ENCODE results near the gene PSEN2.

The PSEN2 gene

DNA sequence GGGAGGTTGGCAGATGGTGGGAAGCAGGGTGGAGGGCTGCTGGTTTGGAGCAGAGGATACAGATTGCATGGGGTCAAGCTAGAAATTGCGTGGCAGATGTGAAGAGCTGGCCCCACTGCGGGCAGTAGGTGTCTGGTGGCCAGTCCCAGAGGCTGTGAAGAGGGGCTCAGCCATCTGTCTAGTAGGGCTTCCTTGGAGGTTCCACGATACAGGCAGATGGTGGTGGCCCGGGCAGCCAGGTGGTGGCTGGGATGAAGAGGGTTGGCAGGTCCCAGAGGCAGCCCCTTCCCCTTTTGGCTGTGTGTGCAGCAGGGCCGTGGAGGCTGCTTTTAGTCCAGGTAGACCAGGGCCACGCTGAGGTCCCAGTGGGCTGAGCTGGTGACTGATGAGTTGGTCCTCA lies 16.6 kb downstream of the PSEN2 start:
- DNase-seq, result no peak

DNA sequence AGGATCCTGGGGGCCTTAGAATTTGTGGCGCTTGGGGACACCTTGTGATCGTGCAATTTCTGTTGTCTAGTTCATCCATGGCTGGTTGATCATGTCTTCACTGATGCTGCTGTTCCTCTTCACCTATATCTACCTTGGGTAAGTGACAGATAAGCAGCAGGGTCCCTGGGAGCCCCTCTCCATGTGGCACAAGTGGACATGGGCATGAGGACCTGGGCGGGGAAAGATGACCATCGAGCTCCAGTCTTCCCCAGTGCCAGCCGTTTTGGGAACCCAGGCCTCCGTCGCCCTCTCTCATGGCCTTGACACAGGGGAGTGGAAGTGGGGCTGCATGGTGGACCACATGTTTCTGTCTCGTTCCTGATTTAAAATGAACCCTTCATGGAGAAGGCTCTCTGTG lies 17.6 kb downstream of the PSEN2 start:
- DNase-seq, result no peak

DNA sequence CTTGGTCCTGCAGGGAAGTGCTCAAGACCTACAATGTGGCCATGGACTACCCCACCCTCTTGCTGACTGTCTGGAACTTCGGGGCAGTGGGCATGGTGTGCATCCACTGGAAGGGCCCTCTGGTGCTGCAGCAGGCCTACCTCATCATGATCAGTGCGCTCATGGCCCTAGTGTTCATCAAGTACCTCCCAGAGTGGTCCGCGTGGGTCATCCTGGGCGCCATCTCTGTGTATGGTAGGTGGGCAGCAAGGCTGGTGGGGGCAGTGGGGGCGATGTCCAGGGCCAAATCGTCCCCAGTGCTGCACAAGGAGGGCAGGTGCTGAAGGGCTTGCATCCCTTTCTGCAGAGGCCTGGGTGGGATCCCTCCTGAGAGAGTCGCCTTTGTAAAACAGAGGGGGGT lies 18.4 kb downstream of the PSEN2 start:
- no peak for DNase-seq

DNA sequence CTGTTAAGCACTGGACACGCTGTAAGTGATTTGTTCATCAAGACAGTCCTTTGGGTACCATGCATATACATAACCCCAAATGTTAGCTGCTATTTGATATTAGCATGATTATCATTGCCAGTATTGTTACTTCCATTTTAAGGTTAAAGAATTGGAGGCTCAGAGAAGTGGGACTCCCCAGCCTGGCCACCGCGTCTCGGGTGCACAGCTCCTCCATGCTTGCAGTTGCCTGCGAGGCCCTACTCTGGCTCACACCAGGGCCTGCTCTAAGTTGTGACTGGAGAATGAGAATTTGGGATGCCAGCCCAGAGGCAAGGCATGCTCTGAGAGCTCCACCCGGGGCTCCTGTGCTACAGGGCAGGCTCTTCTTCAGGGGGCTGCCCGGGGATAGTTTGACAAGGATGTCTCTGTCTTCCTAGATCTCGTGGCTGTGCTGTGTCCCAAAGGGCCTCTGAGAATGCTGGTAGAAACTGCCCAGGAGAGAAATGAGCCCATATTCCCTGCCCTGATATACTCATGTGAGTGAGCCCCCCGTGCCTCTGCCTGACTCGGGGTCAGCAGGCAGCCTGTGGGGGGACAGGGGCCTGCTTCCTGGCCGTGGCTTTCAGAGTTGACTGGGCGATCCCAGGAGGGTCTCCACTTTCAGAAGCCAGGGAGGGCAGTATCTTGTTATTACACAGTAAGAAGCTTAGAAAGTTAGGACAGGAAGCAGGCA lies 19.4 kb downstream of the PSEN2 start:
- no peak for DNase-seq

DNA sequence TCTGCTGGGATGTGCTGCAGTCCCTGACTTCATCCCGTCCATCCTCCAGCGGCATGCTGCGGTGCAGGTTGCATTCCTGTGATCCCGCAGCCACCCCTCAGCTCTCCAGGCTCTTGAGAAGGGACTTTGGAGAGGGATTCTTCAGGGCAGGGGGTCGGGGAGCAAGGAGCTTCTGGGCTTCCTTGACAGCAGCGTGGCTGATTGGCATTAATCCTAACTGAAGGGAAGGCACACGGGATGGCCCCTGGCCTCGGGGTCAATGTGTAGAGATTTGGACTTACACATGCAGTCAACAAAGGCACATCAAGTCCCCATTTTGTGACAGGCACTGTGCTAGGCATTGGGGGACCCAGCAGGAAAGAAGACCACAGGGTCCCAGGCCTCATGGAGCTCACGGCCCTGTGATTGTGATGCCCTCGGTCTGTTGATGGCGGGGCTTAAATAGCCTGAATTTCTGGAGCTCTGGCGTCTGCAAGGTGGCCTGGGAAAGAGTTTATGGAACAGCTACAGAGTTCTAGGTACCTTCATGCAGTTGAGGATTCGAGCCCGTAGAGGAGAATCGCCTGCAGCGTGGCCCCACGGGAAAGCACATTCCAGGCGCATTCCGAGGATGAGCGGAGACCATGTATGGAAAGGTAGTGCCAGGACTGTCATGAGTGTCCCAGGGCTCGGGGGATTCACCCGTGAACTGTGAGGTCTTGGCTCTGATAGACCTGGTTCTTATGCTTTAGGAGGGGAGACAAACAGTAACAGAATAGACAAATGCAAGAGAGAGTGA lies 20.1 kb downstream of the PSEN2 start:
- no peak for DNase-seq

DNA sequence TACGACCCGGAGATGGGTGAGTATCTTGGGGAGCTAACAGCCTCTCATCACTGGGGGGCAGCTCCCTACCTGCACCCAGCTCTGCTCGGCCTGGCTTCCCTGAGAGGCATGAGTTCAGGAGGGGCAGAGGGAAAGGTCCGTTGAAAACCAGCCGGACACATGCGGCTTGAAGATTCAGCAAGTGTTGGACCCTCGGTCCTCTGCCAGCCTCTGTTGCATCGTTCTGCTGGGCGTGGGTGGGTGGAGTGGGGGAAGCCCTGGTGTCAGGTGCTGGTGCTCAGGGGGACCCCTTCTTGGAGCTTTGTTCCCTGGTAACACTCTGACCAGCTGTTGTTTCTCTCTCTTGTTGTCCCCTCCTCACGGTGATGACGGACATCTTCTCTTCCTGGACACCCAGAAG lies 20.9 kb downstream of the PSEN2 start:
- no peak for DNase-seq

DNA sequence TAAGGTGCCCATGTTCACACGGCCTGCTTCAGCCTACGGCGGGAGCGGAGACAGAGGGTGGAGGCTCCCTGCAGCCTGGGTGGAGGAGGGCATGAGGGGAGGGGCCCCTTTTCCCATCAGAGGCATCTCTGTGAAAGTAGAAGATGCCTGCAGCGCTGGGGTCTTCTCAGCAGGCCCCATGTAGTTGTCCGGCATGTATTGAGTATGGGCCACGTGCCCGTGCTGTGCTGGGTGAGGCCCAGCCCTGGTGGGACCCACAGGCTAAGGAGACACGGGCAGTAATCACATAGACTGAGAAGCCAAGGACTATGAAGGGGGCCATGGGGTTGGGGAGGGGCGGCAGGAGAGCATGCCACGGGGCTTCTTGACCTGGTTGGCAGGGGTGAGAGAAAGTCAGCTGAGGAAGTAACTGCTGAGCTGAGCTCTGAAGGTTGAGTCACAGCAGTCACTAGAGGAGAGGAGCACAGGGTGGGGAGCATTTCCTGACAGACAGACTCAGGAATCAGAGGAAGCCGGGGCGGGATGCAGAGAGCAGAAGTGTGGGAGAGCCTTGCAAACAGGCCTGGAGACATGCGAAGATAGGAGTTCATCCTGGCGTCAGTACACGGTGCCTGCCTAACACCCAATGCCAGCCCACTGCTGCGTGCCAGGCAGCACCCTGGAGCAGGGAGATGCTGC lies 21.6 kb downstream of the PSEN2 start:
- no peak for DNase-seq

DNA sequence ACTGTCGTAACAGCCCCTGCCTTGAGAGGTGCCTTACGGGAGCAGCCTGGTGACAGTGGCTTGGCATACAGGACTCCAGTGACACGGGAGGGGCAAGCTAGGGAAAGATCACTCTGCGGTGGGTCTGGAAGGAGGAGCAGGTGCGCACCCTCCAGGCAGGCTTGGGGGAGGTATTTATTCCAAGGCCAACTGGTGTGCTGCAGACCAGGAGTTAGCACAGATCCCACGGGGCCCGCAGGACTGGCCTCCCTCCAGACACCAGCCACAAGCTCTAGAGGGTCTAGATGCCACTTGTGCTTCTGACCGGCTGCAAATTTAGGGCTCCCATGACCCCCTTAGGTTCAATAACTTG lies 22.1 kb downstream of the PSEN2 start:
- no peak for DNase-seq

DNA sequence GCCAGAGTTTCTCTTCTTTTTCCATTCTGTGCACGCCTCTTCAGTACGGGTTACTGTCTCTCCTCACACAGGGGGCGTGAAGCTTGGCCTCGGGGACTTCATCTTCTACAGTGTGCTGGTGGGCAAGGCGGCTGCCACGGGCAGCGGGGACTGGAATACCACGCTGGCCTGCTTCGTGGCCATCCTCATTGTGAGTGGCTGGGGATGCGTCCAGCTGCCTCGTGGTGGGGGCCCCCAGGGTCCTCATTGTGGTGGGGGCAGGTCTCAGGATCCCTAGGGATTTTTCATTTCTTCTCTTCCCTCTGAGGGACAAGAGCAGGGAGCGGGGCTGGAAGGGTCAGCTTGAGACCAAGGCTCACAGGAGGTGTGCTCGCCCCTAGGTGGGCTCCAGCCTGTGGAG lies 23.5 kb downstream of the PSEN2 start:
- no peak for DNase-seq

DNA sequence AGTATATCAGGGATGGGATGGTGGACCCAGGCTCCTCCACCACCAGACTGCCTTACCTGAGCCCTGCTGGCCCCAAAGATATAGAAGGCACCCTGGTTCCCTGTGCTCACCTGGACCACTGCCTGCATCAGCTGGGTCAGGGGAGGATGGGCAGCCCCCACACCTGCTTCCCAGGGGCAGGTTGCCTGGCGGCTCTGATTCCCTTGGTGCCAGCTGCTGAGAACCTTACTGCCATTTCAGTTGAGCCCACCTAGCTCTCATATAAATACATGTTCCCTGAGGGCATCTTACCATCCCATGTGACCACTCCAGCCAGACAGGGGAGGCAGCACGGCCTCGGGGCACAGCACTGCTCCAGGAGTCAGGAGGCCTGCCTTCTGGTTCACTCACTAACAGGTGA lies 24.4 kb downstream of the PSEN2 start:
- no peak for DNase-seq

DNA sequence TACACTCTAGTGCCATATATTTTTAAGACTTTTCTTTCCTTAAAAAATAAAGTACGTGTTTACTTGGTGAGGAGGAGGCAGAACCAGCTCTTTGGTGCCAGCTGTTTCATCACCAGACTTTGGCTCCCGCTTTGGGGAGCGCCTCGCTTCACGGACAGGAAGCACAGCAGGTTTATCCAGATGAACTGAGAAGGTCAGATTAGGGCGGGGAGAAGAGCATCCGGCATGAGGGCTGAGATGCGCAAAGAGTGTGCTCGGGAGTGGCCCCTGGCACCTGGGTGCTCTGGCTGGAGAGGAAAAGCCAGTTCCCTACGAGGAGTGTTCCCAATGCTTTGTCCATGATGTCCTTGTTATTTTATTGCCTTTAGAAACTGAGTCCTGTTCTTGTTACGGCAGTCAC lies 25.2 kb downstream of the PSEN2 start:
- DNase-seq, result no peak

DNA sequence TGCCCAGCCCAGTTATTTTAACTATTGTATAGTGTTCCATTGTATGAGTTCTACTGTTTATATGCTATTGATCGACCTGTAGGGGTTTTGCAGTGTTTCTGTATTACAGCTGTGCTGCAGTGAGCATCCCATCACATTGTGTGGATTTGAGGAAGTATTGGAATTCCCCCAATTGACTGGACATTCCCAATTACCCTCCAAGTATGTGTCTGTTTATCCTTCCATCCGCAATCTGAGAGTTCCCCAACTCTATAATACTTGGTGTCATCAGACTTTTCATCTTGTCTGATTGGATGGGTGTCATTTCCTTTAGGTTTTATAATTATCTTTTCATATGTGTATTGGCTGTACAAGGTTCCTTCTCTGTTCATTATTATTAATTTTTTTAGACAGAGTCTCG lies 27.8 kb downstream of the PSEN2 start:
- no peak for DNase-seq

DNA sequence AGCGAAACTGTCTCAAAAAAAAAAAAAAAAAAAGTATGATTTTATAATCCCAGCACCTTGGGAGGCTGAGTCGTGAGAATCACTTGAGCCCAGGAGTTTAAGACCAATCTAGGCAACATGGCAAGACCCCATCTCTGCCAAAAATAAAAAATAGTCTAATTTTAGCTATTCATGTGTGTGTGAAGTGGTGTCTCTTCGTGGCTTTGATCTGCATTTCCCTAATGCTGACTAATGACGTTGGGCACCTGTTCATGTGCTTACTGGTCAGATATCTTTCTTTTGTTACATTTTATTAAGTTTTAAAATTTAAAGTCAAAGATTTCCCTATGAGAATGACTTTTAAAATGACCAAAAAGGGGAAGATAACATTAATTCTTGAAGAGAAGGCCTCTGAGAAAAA lies 31.0 kb downstream of the PSEN2 start:
- no peak for DNase-seq

DNA sequence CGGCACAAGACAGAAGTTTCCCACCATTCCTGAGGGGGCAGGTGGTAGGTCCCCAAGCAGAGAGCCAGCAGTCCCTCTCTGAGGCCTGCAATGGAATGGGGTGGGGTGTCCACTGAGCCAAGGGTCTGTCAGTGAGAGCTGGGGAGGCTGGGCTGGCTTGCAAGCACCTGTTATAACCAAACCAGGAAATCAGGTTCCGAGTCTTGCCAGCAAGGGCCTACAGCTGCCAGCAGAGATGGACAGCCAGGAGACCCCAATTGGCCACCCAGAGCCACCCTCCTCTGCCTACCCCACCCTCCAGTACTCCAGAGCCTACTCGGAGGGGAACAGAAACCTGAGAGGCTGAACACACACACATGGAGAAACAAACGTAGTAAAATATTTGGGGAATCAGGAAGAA lies 32.2 kb downstream of the PSEN2 start:
- DNase-seq, result no peak

DNA sequence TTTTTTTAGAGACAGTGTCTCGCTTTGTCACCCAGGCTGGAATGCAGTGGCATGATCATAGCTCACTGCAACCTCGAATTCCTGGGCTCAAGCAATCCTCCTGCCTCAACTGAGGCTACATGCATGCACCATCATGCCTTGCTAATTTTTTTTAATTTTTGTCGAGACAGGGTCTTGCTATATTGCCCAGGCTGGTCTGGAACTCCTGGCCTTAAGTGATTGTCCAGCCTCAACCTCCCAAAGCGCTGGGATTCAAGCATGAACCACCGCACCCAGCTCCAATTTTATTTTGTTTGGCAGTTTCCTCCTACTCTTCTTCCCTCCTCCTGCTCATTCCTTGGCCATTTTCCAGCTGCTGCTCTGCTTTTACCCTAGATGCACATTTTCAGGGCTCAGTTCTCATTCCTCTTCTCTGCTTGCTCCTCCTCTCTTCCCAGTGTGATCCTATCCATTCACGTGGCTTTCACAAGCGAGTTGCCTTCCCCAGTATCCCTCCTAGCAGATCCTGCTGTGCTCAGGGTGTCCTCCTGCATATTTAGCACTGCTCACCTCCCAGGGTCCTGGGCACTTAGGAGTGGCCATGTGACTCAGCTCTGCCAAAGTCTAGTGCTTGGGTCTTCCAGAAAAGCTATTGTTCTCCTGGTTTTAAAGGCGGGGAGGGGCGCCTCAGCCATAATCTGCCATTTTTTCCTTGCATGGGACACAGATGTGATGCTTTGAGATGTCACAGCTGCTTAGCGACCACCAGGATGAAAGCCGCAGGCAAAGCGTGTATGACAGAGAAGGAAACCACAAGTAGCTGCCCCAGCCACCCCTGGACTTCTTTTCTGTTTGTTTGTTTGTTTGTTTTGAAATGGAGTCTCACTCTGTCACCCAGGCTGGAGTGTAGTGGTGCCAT lies 33.7 kb downstream of the PSEN2 start:
- no peak for DNase-seq

DNA sequence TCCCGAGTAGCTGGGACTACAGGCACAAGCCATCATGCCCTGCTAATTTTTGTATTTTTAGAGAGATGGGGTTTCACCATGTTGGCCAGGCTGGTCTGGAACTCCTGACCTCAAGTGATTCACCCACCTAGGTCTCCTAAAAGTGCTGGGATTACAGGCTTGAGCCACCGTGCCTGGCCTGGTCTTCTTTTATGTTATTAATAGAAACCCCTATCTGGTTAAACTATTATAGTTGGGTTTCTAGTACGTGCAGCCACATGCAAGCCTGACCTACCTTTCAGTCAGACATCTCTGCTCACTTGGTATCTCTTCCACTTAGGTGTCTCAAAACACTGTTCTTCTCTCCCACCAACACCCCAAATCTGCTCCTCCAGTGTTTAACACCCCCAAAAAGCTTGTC lies 34.4 kb downstream of the PSEN2 start:
- DNase-seq, result no peak

DNA sequence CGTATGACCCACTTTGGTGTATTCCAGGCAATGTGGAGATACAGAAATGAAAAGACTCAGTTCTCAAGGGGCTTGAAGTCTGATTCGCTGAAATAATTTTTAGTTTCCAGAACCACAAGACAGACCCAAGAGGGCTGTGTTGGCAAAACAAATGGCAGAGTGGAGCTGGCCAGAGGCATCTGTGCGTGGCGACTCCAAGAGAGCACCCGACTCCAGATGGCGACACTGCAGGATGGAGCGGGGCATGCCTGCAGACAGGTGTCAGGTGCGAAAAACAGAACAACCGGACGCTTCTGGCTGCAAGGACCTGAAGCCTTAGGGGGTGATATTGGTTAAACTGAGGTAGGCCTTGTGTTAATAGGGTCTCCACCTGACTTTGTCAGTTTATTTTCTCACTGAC lies 38.0 kb downstream of the PSEN2 start:
- no peak for DNase-seq

DNA sequence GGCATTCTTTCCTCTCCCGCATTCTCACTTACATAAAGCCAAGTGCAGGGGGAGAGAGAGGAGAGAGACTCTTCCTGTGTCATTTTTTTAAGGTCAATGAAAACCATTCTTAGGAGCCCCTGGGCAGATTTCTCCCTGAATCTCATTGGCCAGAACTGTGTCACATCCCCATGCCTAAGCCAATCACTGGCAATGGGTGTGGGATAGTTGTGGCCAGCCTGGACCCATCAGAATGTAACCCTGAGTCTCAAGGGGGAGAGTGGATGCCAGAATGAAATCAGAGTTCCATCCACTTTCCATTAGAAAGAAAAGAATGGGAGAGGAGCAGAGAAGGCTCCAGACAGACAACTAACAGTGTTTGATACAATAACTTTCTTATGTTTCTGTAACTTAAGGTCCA lies 38.5 kb downstream of the PSEN2 start:
- DNase-seq, result no peak

DNA sequence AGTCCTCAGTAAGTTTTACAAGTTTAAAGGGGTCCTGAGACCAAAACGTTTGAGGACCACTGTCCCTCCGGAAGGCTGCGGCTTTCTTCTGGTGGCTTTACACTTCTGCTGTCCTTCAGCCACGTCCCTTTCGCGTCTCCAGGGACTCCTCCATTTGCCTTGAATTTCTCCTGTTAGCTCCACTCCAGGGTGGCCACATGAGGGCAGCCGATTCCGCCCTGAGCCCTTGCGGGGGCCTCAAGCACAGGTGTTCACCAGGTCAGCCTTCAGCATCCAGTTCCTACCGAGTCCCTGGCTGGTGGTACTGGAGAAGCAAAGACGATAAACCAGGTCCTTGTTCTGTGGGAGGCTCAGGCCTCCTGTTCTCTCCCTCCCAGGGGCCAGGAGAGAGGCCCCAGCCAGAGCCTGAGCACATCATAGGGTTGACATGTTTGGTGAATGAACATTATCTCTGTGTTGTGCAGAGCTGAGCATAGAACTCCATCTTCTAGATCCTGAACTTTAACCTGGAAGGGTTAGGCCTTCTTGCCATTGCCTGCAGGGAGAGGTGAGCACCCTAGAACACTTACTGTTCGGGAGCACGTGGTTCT lies 42.3 kb downstream of the PSEN2 start:
- peak; percentile 79 for DNase-seq

DNA sequence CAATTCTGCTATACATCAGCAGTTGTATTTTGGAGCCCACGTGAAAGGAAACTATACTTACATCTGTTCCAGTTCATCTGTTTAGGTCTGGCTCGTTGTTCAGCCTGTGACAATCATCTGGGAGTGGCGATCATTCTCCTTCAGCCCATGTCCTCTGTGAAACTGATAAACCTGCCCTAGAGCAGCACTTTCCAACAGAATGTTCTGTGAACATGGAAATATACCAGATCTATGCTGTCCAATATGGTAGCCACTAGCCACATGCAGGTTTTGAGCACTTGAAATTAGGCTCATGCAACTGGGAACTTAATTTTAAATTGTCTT lies 45.2 kb downstream of the PSEN2 start:
- DNase-seq, result no peak

DNA sequence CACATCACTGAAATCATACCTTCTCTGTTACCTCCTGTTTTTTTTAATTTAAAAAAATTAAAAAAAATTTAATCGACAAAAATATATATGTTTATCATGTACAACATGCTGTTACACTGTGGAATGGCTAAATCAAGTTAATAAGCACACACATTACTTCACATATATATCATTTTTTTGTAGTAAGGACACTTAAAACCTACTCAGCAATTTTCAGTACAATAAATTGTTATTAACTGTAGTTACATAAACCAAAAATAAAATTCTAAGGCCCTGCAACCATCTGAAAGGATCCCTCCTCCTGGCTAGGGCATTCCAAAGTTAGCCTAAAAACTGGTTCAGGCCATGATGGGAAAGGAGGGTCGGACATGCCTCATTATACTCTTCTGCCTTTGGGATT lies 46.1 kb downstream of the PSEN2 start:
- no peak for DNase-seq

DNA sequence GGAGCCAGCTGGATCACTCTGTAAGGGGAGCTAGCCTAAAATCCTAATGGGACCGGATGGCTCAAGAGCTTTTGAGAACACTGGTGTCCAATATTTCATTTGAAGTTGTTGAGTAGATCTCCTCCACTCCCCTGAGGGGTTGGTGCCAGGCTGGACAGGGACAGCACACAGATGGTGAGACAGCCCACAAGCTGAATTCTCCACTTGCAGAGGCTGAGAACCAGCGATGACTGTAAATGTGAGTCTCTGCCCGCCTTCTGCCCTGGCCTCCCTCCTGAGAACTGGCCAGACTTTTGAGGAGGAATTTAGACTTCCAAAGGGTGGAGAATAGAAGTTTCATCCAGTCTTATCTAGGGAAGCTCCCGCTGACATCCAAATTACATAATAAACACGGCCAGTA lies 49.2 kb downstream of the PSEN2 start:
- DNase-seq, result no peak

DNA sequence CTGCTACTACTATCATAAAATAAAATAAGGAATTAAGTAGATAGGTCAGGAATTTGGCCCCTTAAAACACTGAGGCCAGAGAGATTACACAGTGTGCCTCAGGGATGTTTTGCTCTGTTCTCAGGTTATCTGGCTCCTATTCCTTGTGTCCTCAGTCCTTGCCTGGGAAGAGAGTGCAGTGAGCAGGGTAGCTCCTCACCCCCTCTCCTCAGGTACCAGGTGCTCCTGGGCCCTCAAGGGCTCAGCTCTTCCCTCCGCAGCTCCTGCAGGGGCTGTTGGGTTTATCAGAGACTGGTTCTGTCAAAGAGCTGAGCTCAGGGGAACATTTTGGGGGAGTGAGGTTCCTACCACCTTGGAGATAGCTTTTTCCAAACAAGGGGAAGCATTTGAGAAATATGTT lies 49.6 kb downstream of the PSEN2 start:
- DNase-seq, result no peak

All from 8988T (cell line).